Erythroblast (primary cell): ENCODE results near the gene NR3C2.

Source experiments
- GATA1 ChIP-seq: IDR thresholded peaks from 2 replicates; pipeline ENCODE4 v1.6.1; 2011; ENCODE audit warnings: low read depth, mild to moderate bottlenecking, control low read depth, low read length, moderate library complexity
- POLR2A ChIP-seq: IDR thresholded peaks from 2 replicates; pipeline ENCODE4 v1.6.1; 2011; ENCODE audit warnings: mild to moderate bottlenecking, low read length

DNA sequence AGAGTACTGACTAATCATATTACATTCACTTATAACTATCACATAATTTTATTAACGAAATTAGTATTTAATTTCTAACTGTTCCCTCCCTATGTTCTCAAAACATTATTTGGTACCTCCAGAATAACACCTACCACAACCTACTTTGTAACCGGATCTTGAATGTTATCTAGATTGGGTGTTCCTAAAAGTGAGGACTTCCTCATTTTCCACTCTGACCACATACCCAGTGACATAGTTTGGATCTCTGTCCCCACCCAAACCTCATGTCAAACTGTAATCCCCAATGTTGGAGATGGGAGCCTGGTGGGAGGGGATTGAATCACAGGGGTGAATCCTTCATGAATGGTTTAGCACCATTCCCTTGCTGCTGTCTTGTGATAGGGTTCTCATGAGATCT lies 21.8 kb downstream of the NR3C2 start:
- TF ChIP-seq POLR2A, result no peak
- no peak for TF ChIP-seq GATA1
